Measurements from ENCODE around the gene SLC29A4. TPM values are rescaled to one million over a fixed set of nuclear protein-coding genes. Genes with fewer than 3 reads are reported as not detected.
A peak's percentile ranks its signal among the peaks of the same experiment; 100 is the strongest.

The SLC29A4 gene
- total RNA-seq, result 2.7 TPM

- intact Hi-C loops (cut with DNase I), result no loop called here
- H3K4me3 ChIP-seq, result peak within 1 kb of the TSS; percentile 37 to 56
- TF ChIP-seq POLR2AphosphoS5 (IDR thresholded peaks at IDR 0.05; ENCODE audit: insufficient read depth in 1 of 2, low read depth in 1 of 2), result no peak
- TF ChIP-seq POLR2A (IDR thresholded peaks at IDR 0.05), result no peak
- TF ChIP-seq CTCF (IDR thresholded peaks at IDR 0.05), result no peak
- peaks cover 14% of the 10 kb centered on the region for H3K4me1 ChIP-seq
- peak within 1 kb of the TSS; percentile 44 for H3K27ac ChIP-seq
- no peaks in the 10 kb centered on the region for H3K9me3 ChIP-seq
- H3K27me3 ChIP-seq, result no peaks in the 10 kb centered on the region
- H3K36me3 ChIP-seq, result no peaks in the 10 kb centered on the region
- no peak for DNase-seq (ENCODE audit: extremely low spot score in 2 of 2)
These were observed at the start of gene SLC29A4 for GRCh38 chr7:5282543-5283316. TSS of gene SLC29A4 (plus strand) at chr7:5282943. CDS start at chr7:5287817, 4,874 bp downstream.

GRCh38 chr7:5234852-5235831, 47.6 kb upstream of the SLC29A4 start:
- no peak overlapping the region for H3K4me3 ChIP-seq
- intact Hi-C loops (cut with DNase I), result no loop called here
- no peak for DNase-seq (ENCODE audit: extremely low spot score in 2 of 2)

GRCh38 chr7:5237286-5237685, 45.5 kb upstream of the SLC29A4 start:
- Histone ChIP-seq H3K4me3 (peak overlapping the region in 1 of 2 donors; percentile 10), H3K9me3 (no peaks in the 10 kb centered on the region), H3K36me3 (peaks cover 0 to 13% of the 10 kb centered on the region in 2 donors), H3K4me1 (peaks cover 21% of the 10 kb centered on the region), H3K27ac (peak overlapping the region; percentile 42), H3K27me3 (no peaks in the 10 kb centered on the region)
- no peak for DNase-seq (ENCODE audit: extremely low spot score in 2 of 2)
- intact Hi-C loops (cut with DNase I), result no loop called here
- TF ChIP-seq POLR2AphosphoS5 (IDR thresholded peaks at IDR 0.05; ENCODE audit: insufficient read depth in 1 of 2, low read depth in 1 of 2) (peak; percentile 58 to 72), CTCF (IDR thresholded peaks at IDR 0.05) (no peak)

More at GRCh38 chr7:5234852-5235831, 47.6 kb upstream of the SLC29A4 start:
- Histone ChIP-seq H3K27me3 (no peaks in the 10 kb centered on the region), H3K36me3 (peaks cover 0 to 34% of the 10 kb centered on the region in 2 donors), H3K9me3 (no peaks in the 10 kb centered on the region), H3K27ac (no peak overlapping the region), H3K4me1 (peaks cover 11% of the 10 kb centered on the region)
- TF ChIP-seq CTCF (IDR thresholded peaks at IDR 0.05) (no peak), POLR2AphosphoS5 (IDR thresholded peaks at IDR 0.05; ENCODE audit: insufficient read depth in 1 of 2, low read depth in 1 of 2) (peak in 1 of 2 donors; percentile 25)

GRCh38 chr7:5238500-5238899, 44.2 kb upstream of the SLC29A4 start:
- intact Hi-C loops (cut with DNase I), result no loop called here
- peaks cover 0 to under 1% of the 10 kb centered on the region in 2 donors for H3K36me3 ChIP-seq
- peaks cover 21% of the 10 kb centered on the region for H3K4me1 ChIP-seq
- no peak overlapping the region for H3K27ac ChIP-seq
- H3K9me3 ChIP-seq, result no peaks in the 10 kb centered on the region
- no peak for DNase-seq (ENCODE audit: extremely low spot score in 2 of 2)
- no peak for TF ChIP-seq CTCF (IDR thresholded peaks at IDR 0.05)
- no peak for TF ChIP-seq POLR2AphosphoS5 (IDR thresholded peaks at IDR 0.05; ENCODE audit: insufficient read depth in 1 of 2, low read depth in 1 of 2)
- TF ChIP-seq POLR2A (IDR thresholded peaks at IDR 0.05), result no peak
- H3K4me3 ChIP-seq, result no peak overlapping the region
- no peaks in the 10 kb centered on the region for H3K27me3 ChIP-seq
